ENCODE measurements around the gene CAMK1D. TPM values are rescaled to one million over a fixed set of nuclear protein-coding genes. Genes with fewer than 3 reads are reported as not detected.

Gene CAMK1D
- total RNA-seq, 1 donor from 2014 or later, result 7.6 TPM

- TF ChIP-seq CTCF (IDR thresholded peaks at IDR 0.05; ENCODE audit: unreplicated experiment), result no peak
- Mint-ChIP-seq H3K4me3 (no peak overlapping the region), H3K27ac (no peak overlapping the region), H3K27me3 (ENCODE audit: low read depth) (peaks cover 2% of the 10 kb centered on the region), H3K36me3 (peaks cover 2% of the 10 kb centered on the region), H3K9me3 (no peaks in the 10 kb centered on the region), H3K4me1 (peaks cover 4% of the 10 kb centered on the region)
- no peak for DNase-seq (ENCODE audit: low spot score in 2 of 2, unreplicated experiment in 2 of 2)
Measured at GRCh38 chr10:12832096-12832495, 482.7 kb downstream of the CAMK1D start.

GRCh38 chr10:12833451-12833850 is 484.1 kb downstream of the CAMK1D start:
- Mint-ChIP-seq H3K36me3 (no peaks in the 10 kb centered on the region), H3K4me1 (peaks cover 3% of the 10 kb centered on the region), H3K27ac (no peak overlapping the region), H3K27me3 (ENCODE audit: low read depth) (peaks cover 2% of the 10 kb centered on the region), H3K4me3 (no peak overlapping the region), H3K9me3 (no peaks in the 10 kb centered on the region)
- no peak for TF ChIP-seq CTCF (IDR thresholded peaks at IDR 0.05; ENCODE audit: unreplicated experiment)
- DNase-seq (ENCODE audit: low spot score in 2 of 2, unreplicated experiment in 2 of 2), result no peak

GRCh38 chr10:12834116-12834665 is 484.8 kb downstream of the CAMK1D start:
- DNase-seq (ENCODE audit: low spot score in 2 of 2, unreplicated experiment in 2 of 2), result no peak
- peaks cover 2% of the 10 kb centered on the region for H3K27me3 Mint-ChIP-seq (ENCODE audit: low read depth)
- H3K9me3 Mint-ChIP-seq, result no peaks in the 10 kb centered on the region
- no peak overlapping the region for H3K4me3 Mint-ChIP-seq
- no peaks in the 10 kb centered on the region for H3K36me3 Mint-ChIP-seq
- peaks cover 3% of the 10 kb centered on the region for H3K4me1 Mint-ChIP-seq
- H3K27ac Mint-ChIP-seq, result no peak overlapping the region
- no peak for TF ChIP-seq CTCF (IDR thresholded peaks at IDR 0.05; ENCODE audit: unreplicated experiment)

GRCh38 chr10:12834721-12835120 is 485.4 kb downstream of the CAMK1D start:
- no peak for DNase-seq (ENCODE audit: low spot score in 2 of 2, unreplicated experiment in 2 of 2)
- no peak for TF ChIP-seq CTCF (IDR thresholded peaks at IDR 0.05; ENCODE audit: unreplicated experiment)
- H3K4me1 Mint-ChIP-seq, result peaks cover 3% of the 10 kb centered on the region
- H3K9me3 Mint-ChIP-seq, result no peaks in the 10 kb centered on the region
- H3K4me3 Mint-ChIP-seq, result no peak overlapping the region
- peaks cover 2% of the 10 kb centered on the region for H3K27me3 Mint-ChIP-seq (ENCODE audit: low read depth)
- no peaks in the 10 kb centered on the region for H3K36me3 Mint-ChIP-seq
- no peak overlapping the region for H3K27ac Mint-ChIP-seq

DNA sequence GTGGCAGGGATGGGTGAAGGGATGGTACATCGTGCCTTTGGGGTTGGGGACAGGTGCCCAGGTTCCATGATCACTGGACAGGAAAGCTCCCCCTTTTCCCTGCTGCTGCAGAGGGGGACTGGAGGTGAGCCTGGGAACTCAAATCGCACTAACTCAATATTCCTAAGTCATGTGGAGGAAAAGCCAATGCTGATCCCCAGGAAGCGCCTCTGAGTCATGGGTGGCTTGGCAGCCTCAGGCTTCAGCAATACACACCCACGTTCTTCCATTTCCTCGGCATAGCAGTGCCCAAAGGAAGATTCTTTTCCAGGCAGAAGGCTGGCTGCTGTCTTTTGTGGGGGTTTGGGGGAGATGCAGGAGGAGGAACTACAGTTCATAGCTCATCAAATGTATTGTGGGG is 486.4 kb downstream of the CAMK1D start:
- Mint-ChIP-seq H3K9me3 (no peaks in the 10 kb centered on the region), H3K27me3 (ENCODE audit: low read depth) (peaks cover 2% of the 10 kb centered on the region), H3K27ac (no peak overlapping the region)

More for the DNA sequence above, 486.4 kb downstream of the CAMK1D start:
- H3K4me3 Mint-ChIP-seq, result no peak overlapping the region
- no peak for DNase-seq (ENCODE audit: low spot score in 2 of 2, unreplicated experiment in 2 of 2)
- TF ChIP-seq CTCF (IDR thresholded peaks at IDR 0.05; ENCODE audit: unreplicated experiment), result no peak
- no peaks in the 10 kb centered on the region for H3K36me3 Mint-ChIP-seq
- H3K4me1 Mint-ChIP-seq, result peaks cover 7% of the 10 kb centered on the region

Data from mesothelial cell of epicardium (in vitro differentiated cells).